H1 (cell line): Measurements from ENCODE around the gene PLA2G2E. TPM values are rescaled to one million over a fixed set of nuclear protein-coding genes. Genes with fewer than 3 reads are reported as not detected.

Experiments used
- CHD7 ChIP-seq: fragments of 300-600 bp; sonication (generic); IDR thresholded peaks from 2 replicates; pipeline ENCODE4 v1.7.1; 2012; ENCODE audit warnings: low read length, moderate library complexity, mild to moderate bottlenecking, inconsistent platforms; ENCODE audit not compliant: insufficient replicate concordance
- KDM1A ChIP-seq: fragments of 200-600, 300-600 bp; sonication (generic); IDR thresholded peaks from 2 replicates; pipeline ENCODE4 v1.7.1; 2016; ENCODE audit warnings: mild to moderate bottlenecking, low read length, borderline replicate concordance
- MAFK ChIP-seq: IDR thresholded peaks from 2 replicates; pipeline ENCODE4 v1.6.1; 2012; ENCODE audit warnings: low read depth, mild to moderate bottlenecking, improper control_type of control experiment, low read length
- polyA plus RNA-seq, 7 experiments: library from polyadenylated mRNA; depleted of rRNA in 3 of 7; stranded (reverse) in 5 of 7; unstranded in 2 of 7; fragments of >200 nt in 5 of 7; fragments of 200-250 nt in 2 of 7; gene quantifications; 1 replicate in 5 of 7; 2 replicates in 1 of 7; 4 replicates in 1 of 7; pipeline versions ENCODE4 v1.2.1 to v1.2.3, GENCODE V29; 2011 to 2013; ENCODE audit warnings: missing spikeins in 2 of 7, mixed read lengths in 2 of 7
- total RNA-seq: library from RNA; stranded (reverse); fragmentation: NEBNext Ultra II Directional; extraction: Animal tissue kit (Norgen Biotek cat#: 25700); gene quantifications from 2 replicates; pipeline ENCODE4 v1.2.1, GENCODE V29; 2021

Gene PLA2G2E
- total and polyA plus RNA-seq, 2 of the 8 experiments (the other 6 are each of a cell fraction or from before 2014, with no cell fraction given) = not detected

DNA sequence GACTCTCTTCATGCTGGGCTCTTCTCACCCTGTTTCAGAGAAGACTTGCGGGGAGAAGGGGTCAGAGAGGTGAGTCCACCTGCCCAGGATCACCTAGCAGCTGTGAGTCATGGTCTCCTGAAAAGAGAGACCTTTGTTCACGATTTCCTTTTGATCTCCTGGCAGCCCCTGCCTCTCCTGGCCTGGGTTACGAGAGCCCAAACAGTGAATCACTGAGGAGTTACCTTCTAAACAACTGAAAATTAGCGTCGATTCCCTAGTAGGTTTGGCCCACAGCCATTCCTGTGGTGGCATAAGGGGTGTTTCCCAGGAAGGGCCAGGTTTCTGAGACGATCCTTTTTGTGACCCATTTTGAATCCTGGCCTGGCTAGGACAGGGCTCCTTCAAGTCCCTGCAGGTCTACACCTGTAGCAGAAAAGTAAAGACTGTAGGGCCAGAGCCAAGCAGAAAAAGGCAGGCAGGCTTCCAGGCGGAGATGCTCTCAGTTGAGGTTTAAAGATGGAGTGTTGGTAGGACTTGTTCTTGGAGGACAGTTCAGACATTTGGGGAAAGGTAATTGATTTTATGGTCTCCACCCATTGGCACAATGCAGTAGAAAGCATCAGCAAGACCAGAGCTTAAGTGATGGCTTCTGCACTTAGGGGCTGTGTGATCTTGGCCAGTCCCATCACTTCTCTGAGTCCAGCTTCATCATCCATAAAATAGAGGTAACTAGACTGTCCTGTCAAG lies 2.1 kb upstream of the PLA2G2E start (continued):
- TF ChIP-seq CHD7 = no peak
- TF ChIP-seq KDM1A = no peak
- no peak for TF ChIP-seq MAFK
